Natural killer cell (primary cell): ENCODE data around the gene UBE2M. TPM values are rescaled to one million over a fixed set of nuclear protein-coding genes. Genes with fewer than 3 reads are reported as not detected.
A peak's percentile ranks its signal among the peaks of the same experiment; 100 is the strongest.

Experiments used
- ATAC-seq, 3 donors: fragments of 150-1000 bp in 2 of 3; fragments of 200-7000 bp in 1 of 3; cut with Tn5 transposase; 1 replicate in 1 of 3; 2 replicates in 2 of 3; pipeline ENCODE4 v1.10.0; 2021; ENCODE audit warnings: mild to moderate bottlenecking in 2 of 3, moderate library complexity in 2 of 3
- DNase-seq, 2 donors: peaks; one replicate each; pipeline versions ENCODE4 v3.0.0 to v3.0.0-alpha.2; 2013 to 2021; ENCODE audit warnings: mixed read lengths in 1 of 2
- H3K27ac ChIP-seq: one replicate; pipeline ENCODE4 v1.5.1; 2013; ENCODE audit warnings: mild to moderate bottlenecking, low read length
- H3K27me3 ChIP-seq: one replicate; pipeline ENCODE4 v1.6.1; 2013; ENCODE audit warnings: low read length; ENCODE audit not compliant: control insufficient read depth, insufficient read depth
- H3K36me3 ChIP-seq: one replicate; pipeline ENCODE4 v1.6.1; 2013; ENCODE audit warnings: low read length; ENCODE audit not compliant: control insufficient read depth, insufficient read depth
- H3K4me1 ChIP-seq: one replicate; pipeline ENCODE4 v1.6.1; 2013; ENCODE audit warnings: low read length; ENCODE audit not compliant: control insufficient read depth, insufficient read depth
- H3K4me3 ChIP-seq: one replicate; pipeline ENCODE4 v1.5.1; 2013; ENCODE audit warnings: low read length
- H3K9me3 ChIP-seq: one replicate; pipeline ENCODE4 v1.6.1; 2013; ENCODE audit warnings: low read length; ENCODE audit not compliant: control insufficient read depth, insufficient read depth
- H3K27ac Mint-ChIP-seq, 2 donors: one replicate each; pipeline ENCODE4 v1.8.0; 2022; ENCODE audit warnings: mild to moderate bottlenecking in 2 of 2, mixed read lengths in 2 of 2, moderate library complexity in 1 of 2
- H3K27me3 Mint-ChIP-seq, 2 donors: one replicate each; pipeline ENCODE4 v1.8.0; 2022; ENCODE audit warnings: low read depth in 2 of 2, mixed read lengths in 2 of 2
- H3K36me3 Mint-ChIP-seq: one replicate; pipeline ENCODE4 v1.8.0; 2022; ENCODE audit warnings: mixed read lengths
- H3K4me1 Mint-ChIP-seq, 2 donors: one replicate each; pipeline ENCODE4 v1.8.0; 2022; ENCODE audit warnings: mixed read lengths in 2 of 2
- H3K4me3 Mint-ChIP-seq: one replicate; pipeline ENCODE4 v1.8.0; 2022; ENCODE audit warnings: mild to moderate bottlenecking, moderate library complexity, mixed read lengths
- H3K9me3 Mint-ChIP-seq, 2 donors: one replicate each; pipeline ENCODE4 v1.8.0; 2022; ENCODE audit warnings: mixed read lengths in 2 of 2
- CTCF ChIP-seq: fragments of 200-600 bp; IDR thresholded peaks from one replicate; pipeline ENCODE4 v1.8.0; 2022; ENCODE audit warnings: antibody characterized with exemption
- WGBS: methylation state at CpG from one replicate; pipeline ENCODE4 v1.1.7; 2013; ENCODE audit warnings: missing lambda C conversion rate; ENCODE audit not compliant: insufficient coverage; 5-methylcytosine and 5-hydroxymethylcytosine counted together
- intact Hi-C: fragments of 100-400 bp; cut with micrococcal nuclease; formaldehyde crosslinking; loops from one replicate; pipeline ENCODE4 v1.14.2; 2022
- total RNA-seq, 4 donors: library from RNA; stranded (reverse); fragments of 120-200 nt in 1 of 4; gene quantifications; one replicate each; pipeline versions ENCODE4 v1.2.3 to v1.2.4, GENCODE V29; 2013 to 2022

UBE2M gene
- total RNA-seq, 3 donors from 2014 or later (not counting 1 experiment from before 2014, with no cell fraction given): 71.0 to 89.5 (median 81.9) TPM

- peak overlapping the region; percentile 98 for H3K4me3 Mint-ChIP-seq
- Histone ChIP-seq H3K4me1 (peaks cover 68% of the 10 kb centered on the region), H3K4me3 (no peak overlapping the region), H3K27me3 (no peaks in the 10 kb centered on the region), H3K36me3 (peaks cover 15% of the 10 kb centered on the region), H3K9me3 (no peaks in the 10 kb centered on the region), H3K27ac (peak overlapping the region; percentile 100)
- H3K36me3 Mint-ChIP-seq: no peaks in the 10 kb centered on the region
- H3K4me1 Mint-ChIP-seq: peaks cover 38 to 79% of the 10 kb centered on the region in 2 donors
- no peaks in the 10 kb centered on the region for H3K9me3 Mint-ChIP-seq
- ATAC-seq (no peak), DNase-seq (peak in 1 of 2 donors; percentile 23)
- intact Hi-C loops: no loop called here
- WGBS: 90% methylated on average over 8 of the region's 8 CpGs
- no peak for TF ChIP-seq CTCF
- H3K27ac Mint-ChIP-seq: peak overlapping the region; percentile 99
- H3K27me3 Mint-ChIP-seq: no peaks in the 10 kb centered on the region
These were observed 1.8 kb upstream of the UBE2M start for GRCh38 chr19:58560007-58560887.

GRCh38 chr19:58559275-58560006 is 1.0 kb upstream of the UBE2M start:
- peaks cover 74% of the 10 kb centered on the region for H3K4me1 ChIP-seq
- DNase-seq (peak; percentile 72 to 73), ATAC-seq (peak in 2 of 3 donors; percentile 4 to 9)
- 1% methylated on average over 33 of the region's 33 CpGs for WGBS
- no peaks in the 10 kb centered on the region for H3K9me3 Mint-ChIP-seq
- H3K27me3 Mint-ChIP-seq: no peaks in the 10 kb centered on the region
- TF ChIP-seq CTCF: no peak
- no peaks in the 10 kb centered on the region for H3K36me3 Mint-ChIP-seq
- H3K36me3 ChIP-seq: peaks cover 15% of the 10 kb centered on the region
- H3K27ac Mint-ChIP-seq: peak overlapping the region; percentile 99
- peak overlapping the region; percentile 95 for H3K4me3 ChIP-seq
- H3K27me3 ChIP-seq: no peaks in the 10 kb centered on the region
- peak overlapping the region; percentile 98 for H3K4me3 Mint-ChIP-seq
- H3K27ac ChIP-seq: peak overlapping the region; percentile 100
- peaks cover 44 to 87% of the 10 kb centered on the region in 2 donors for H3K4me1 Mint-ChIP-seq
- no peaks in the 10 kb centered on the region for H3K9me3 ChIP-seq
- intact Hi-C loops: loop anchor here (1.0 kb wide), 1 partner anchor 14 kb away; the partner anchor contains the start of gene MZF1

GRCh38 chr19:58558623-58559274 is 338 bp upstream of the UBE2M start:
- H3K4me3 ChIP-seq: peak overlapping the region; percentile 95
- WGBS: under 1% methylated on average over 76 of the region's 76 CpGs
- H3K27ac Mint-ChIP-seq: peak overlapping the region; percentile 99
- peaks cover 46 to 91% of the 10 kb centered on the region in 2 donors for H3K4me1 Mint-ChIP-seq
- no peaks in the 10 kb centered on the region for H3K27me3 ChIP-seq
- H3K36me3 Mint-ChIP-seq: no peaks in the 10 kb centered on the region
- peak overlapping the region; percentile 100 for H3K27ac ChIP-seq
- no peaks in the 10 kb centered on the region for H3K27me3 Mint-ChIP-seq
- no peaks in the 10 kb centered on the region for H3K9me3 ChIP-seq
- no peaks in the 10 kb centered on the region for H3K9me3 Mint-ChIP-seq
- peaks cover 78% of the 10 kb centered on the region for H3K4me1 ChIP-seq
- intact Hi-C loops: loop anchor here (1.0 kb wide), 1 partner anchor 15 kb away; the partner anchor contains the start of gene MZF1
- peaks cover 15% of the 10 kb centered on the region for H3K36me3 ChIP-seq
- H3K4me3 Mint-ChIP-seq: peak overlapping the region; percentile 98
- no peak for TF ChIP-seq CTCF
- peak; percentile 99 to 100 for DNase-seq
- ATAC-seq: peak; percentile 64 to 85 (median 68)
